NOMO-1 (cell line): ENCODE measurements around the gene MMP24OS.

Source experiments
- DNase-seq, 2 experiments: peaks; one replicate each; lab custom pipeline; 2025; ENCODE audit not compliant: unreplicated experiment in 2 of 2; lab: John Stamatoyannopoulos, UW

Gene MMP24OS

GRCh38 chr20:35306931-35307517 is 29.1 kb upstream of the MMP24OS start:
- peak; percentile 61 to 65 for DNase-seq

GRCh38 chr20:35305682-35306556 is 28.0 kb upstream of the MMP24OS start:
- DNase-seq, result peak; percentile 89 to 96

GRCh38 chr20:35304956-35305355 is 27.0 kb upstream of the MMP24OS start:
- no peak for DNase-seq

- peak; percentile 47 to 86 for DNase-seq
Observed at GRCh38 chr20:35303735-35304491, 26.0 kb upstream of the MMP24OS start.

GRCh38 chr20:35303382-35303734 is 25.4 kb upstream of the MMP24OS start:
- no peak for DNase-seq

- DNase-seq, result no peak
Observed at GRCh38 chr20:35302421-35303335, 24.8 kb upstream of the MMP24OS start.

- DNase-seq, result no peak
Observed at GRCh38 chr20:35301426-35301825, 23.5 kb upstream of the MMP24OS start.

GRCh38 chr20:35300469-35301262 is 22.7 kb upstream of the MMP24OS start:
- no peak for DNase-seq

- no peak for DNase-seq
Observed at GRCh38 chr20:35299780-35300179, 21.9 kb upstream of the MMP24OS start.

- DNase-seq, result no peak
Observed at GRCh38 chr20:35298264-35298663, 20.3 kb upstream of the MMP24OS start.

- DNase-seq, result no peak
Observed at GRCh38 chr20:35297740-35298139, 19.8 kb upstream of the MMP24OS start.

- no peak for DNase-seq
Observed at GRCh38 chr20:35297155-35297554, 19.2 kb upstream of the MMP24OS start.

GRCh38 chr20:35296101-35296554 is 18.2 kb upstream of the MMP24OS start:
- DNase-seq, result no peak

- DNase-seq, result no peak
Observed at GRCh38 chr20:35295674-35296073, 17.8 kb upstream of the MMP24OS start.

GRCh38 chr20:35295058-35295457 is 17.1 kb upstream of the MMP24OS start:
- DNase-seq, result no peak

- no peak for DNase-seq
Observed at GRCh38 chr20:35294293-35294685, 16.4 kb upstream of the MMP24OS start.

- DNase-seq, result no peak
Observed at GRCh38 chr20:35293303-35294292, 15.7 kb upstream of the MMP24OS start.

GRCh38 chr20:35292504-35293285 is 14.8 kb upstream of the MMP24OS start:
- DNase-seq, result no peak
